ENCODE measurements around the gene PML.
"Not testable (repeated sequence)": the region's sequence is repeated elsewhere in the genome, so short reads cannot be mapped to it uniquely, and the experiment has no call there.

- TF ChIP-seq CTCF (conservative IDR thresholded peaks at IDR 0.05); EZH2 (IDR thresholded peaks at IDR 0.05; ENCODE audit: low read depth): not testable (repeated sequence)
These were observed 33.9 kb upstream of the PML start for GRCh38 chr15:73960472-73961070.

All from PC-9 (cell line).